Liver (tissue), 9 donors: Measurements from ENCODE around the gene MOXD1. TPM values are rescaled to one million over a fixed set of nuclear protein-coding genes. Genes with fewer than 3 reads are reported as not detected.

Experiments
- DNase-seq: peaks from one replicate; pipeline ENCODE4 v3.0.0-alpha.2; 2017; ENCODE audit warnings: low spot score
- H3K27ac ChIP-seq, 2 donors: one replicate each; pipeline ENCODE4 v1.7.0; 2013; ENCODE audit warnings: inconsistent platforms in 2 of 2, low read length in 2 of 2, control low read depth in 1 of 2, low read depth in 1 of 2, mild to moderate bottlenecking in 1 of 2
- H3K27me3 ChIP-seq, 4 donors: one replicate each; pipeline versions ENCODE4 v1.6.1 to v1.7.0; 2013; ENCODE audit warnings: low read length in 3 of 4, inconsistent platforms in 1 of 4, mild to moderate bottlenecking in 1 of 4, moderate library complexity in 1 of 4; ENCODE audit not compliant: control insufficient read depth in 4 of 4, insufficient read depth in 4 of 4
- H3K36me3 ChIP-seq, 4 donors: one replicate each; pipeline versions ENCODE4 v1.6.1 to v1.7.0; 2013; ENCODE audit warnings: low read length in 3 of 4, mild to moderate bottlenecking in 3 of 4, low read depth in 1 of 4, moderate library complexity in 1 of 4; ENCODE audit not compliant: control insufficient read depth in 4 of 4, insufficient read depth in 3 of 4
- H3K4me1 ChIP-seq, 4 donors: one replicate each; pipeline versions ENCODE4 v1.6.1 to v1.7.0; 2013; ENCODE audit warnings: low read length in 3 of 4, mild to moderate bottlenecking in 3 of 4, moderate library complexity in 1 of 4; ENCODE audit not compliant: control insufficient read depth in 4 of 4, insufficient read depth in 4 of 4
- H3K4me3 ChIP-seq, 3 donors: one replicate each; pipeline versions ENCODE4 v1.6.1 to v1.7.0; 2013; ENCODE audit warnings: low read length in 3 of 3, control low read depth in 1 of 3, low read depth in 1 of 3, mild to moderate bottlenecking in 1 of 3
- H3K9ac ChIP-seq, 2 donors: one replicate each; pipeline ENCODE4 v1.7.0; 2013; ENCODE audit warnings: low read length in 2 of 2, mild to moderate bottlenecking in 2 of 2, moderate library complexity in 2 of 2, control low read depth in 1 of 2, low read depth in 1 of 2
- H3K9me3 ChIP-seq, 4 donors: one replicate each; pipeline versions ENCODE4 v1.6.1 to v1.7.0; 2013; ENCODE audit warnings: low read length in 3 of 4; ENCODE audit not compliant: control insufficient read depth in 4 of 4
- CTCF ChIP-seq: fragments of 150-350 bp; IDR thresholded peaks from 2 replicates; pipeline ENCODE4 v1.5.1; 2017; ENCODE audit warnings: improper control_type of control experiment, low read depth, low read length; ENCODE audit not compliant: missing input control
- EGR1 ChIP-seq, 2 donors: IDR thresholded peaks; 2 replicates each; pipeline ENCODE4 v1.6.1; 2016 to 2018; ENCODE audit warnings: antibody characterized with exemption in 2 of 2, low read depth in 2 of 2
- FOXA1 ChIP-seq: IDR thresholded peaks from 2 replicates; pipeline ENCODE4 v1.6.1; 2016; ENCODE audit warnings: antibody characterized with exemption
- FOXA2 ChIP-seq: IDR thresholded peaks from 2 replicates; pipeline ENCODE4 v1.6.1; 2016; ENCODE audit warnings: antibody characterized with exemption
- HNF4A ChIP-seq, 2 donors: conservative IDR thresholded peaks; 2 replicates each; pipeline ENCODE4 v1.6.1; 2016; ENCODE audit warnings: antibody characterized with exemption in 2 of 2, mild to moderate bottlenecking in 2 of 2
- RAD21 ChIP-seq, 2 donors: IDR thresholded peaks; 2 replicates each; pipeline ENCODE4 v1.6.1; 2016; ENCODE audit warnings: antibody characterized with exemption in 2 of 2, mild to moderate bottlenecking in 2 of 2
- RXRA ChIP-seq, 2 donors: IDR thresholded peaks; 2 replicates each; pipeline ENCODE4 v1.6.1; 2017 to 2018; ENCODE audit warnings: antibody characterized with exemption in 2 of 2, mild to moderate bottlenecking in 1 of 2
- YY1 ChIP-seq: IDR thresholded peaks from 2 replicates; pipeline ENCODE4 v1.6.1; 2016; ENCODE audit warnings: antibody characterized with exemption, mild to moderate bottlenecking
- ZBTB33 ChIP-seq: IDR thresholded peaks from 2 replicates; pipeline ENCODE4 v1.6.1; 2016; ENCODE audit warnings: antibody characterized with exemption
- WGBS: extraction: QIAGEN DNeasy Blood & Tissue Kit; methylation state at CpG from one replicate; pipeline ENCODE4 v1.1.7; 2013; 5-methylcytosine and 5-hydroxymethylcytosine counted together
- polyA plus RNA-seq, 2 donors: library from polyadenylated mRNA; stranded (reverse) in 1 of 2; unstranded in 1 of 2; fragments of 200-250 nt in 1 of 2; fragments of >200 nt in 1 of 2; fragmentation: Nextera tagmentation in 1 of 2; extraction: Ambion mirVana in 1 of 2; gene quantifications; one replicate each; pipeline versions ENCODE4 v1.2.1 to v1.2.3, GENCODE V29; 2013 to 2015
- total RNA-seq, 2 donors: library from RNA; depleted of rRNA; stranded (reverse); fragments of >200 nt; gene quantifications; one replicate each; pipeline ENCODE4 v1.2.3, GENCODE V29; 2014
- donor health status: healthy.
- donor health status: healthy.
- donor health status: healthy.
- donor health status: healthy.
- donor health status: healthy.

Gene MOXD1
- total and polyA plus RNA-seq, 4 donors, result 0.14 to 0.48 (median 0.24) TPM

- H3K4me3 ChIP-seq, result no peak overlapping the region
- DNase-seq, result no peak
- H3K4me1 ChIP-seq, result no peaks in the 10 kb centered on the region
- TF ChIP-seq ZBTB33 (no peak), FOXA2 (no peak), FOXA1 (no peak), YY1 (no peak), RAD21 (IDR thresholded peaks at IDR 0.05) (no peak), EGR1 (IDR thresholded peaks at IDR 0.05; ENCODE audit: low read depth in 2 of 2) (no peak), CTCF (no peak), HNF4A (conservative IDR thresholded peaks at IDR 0.05) (no peak)
- no peaks in the 10 kb centered on the region for H3K36me3 ChIP-seq
- H3K9me3 ChIP-seq, result peaks cover 0 to 5% (median 2%) of the 10 kb centered on the region in 4 donors
- WGBS, result 71% methylated on average over 7 of the region's 7 CpGs
- H3K27ac ChIP-seq, result no peak overlapping the region
- no peaks in the 10 kb centered on the region for H3K27me3 ChIP-seq
- no peak overlapping the region for H3K9ac ChIP-seq
Measured at GRCh38 chr6:132247381-132248159, 153.7 kb downstream of the MOXD1 start.

- Histone ChIP-seq H3K4me1 (no peaks in the 10 kb centered on the region), H3K27ac (no peak overlapping the region), H3K9me3 (peaks cover 0 to 2% (median under 1%) of the 10 kb centered on the region in 4 donors), H3K36me3 (no peaks in the 10 kb centered on the region), H3K4me3 (no peak overlapping the region), H3K9ac (no peak overlapping the region), H3K27me3 (no peaks in the 10 kb centered on the region)
- TF ChIP-seq EGR1 (IDR thresholded peaks at IDR 0.05; ENCODE audit: low read depth in 2 of 2) (no peak), CTCF (no peak), FOXA1 (no peak), RXRA (IDR thresholded peaks at IDR 0.05) (no peak)
- no peak for DNase-seq
- 91% methylated on average over 16 of the region's 16 CpGs for WGBS
Measured at GRCh38 chr6:132246632-132247270, 154.5 kb downstream of the MOXD1 start.
